HEK293 (cell line): ENCODE results near the gene DNAH5.

Experiments used
- CTCF ChIA-PET: fragments of 350-600 bp; formaldehyde crosslinking; extraction: SDS; loops from one replicate; lab custom pipeline; 2021; ENCODE audit warnings: antibody characterized with exemption; lab: Yijun Ruan, JAX
- POLR2A ChIA-PET: fragments of 300-600 bp; formaldehyde crosslinking; extraction: SDS; loops from one replicate; lab custom pipeline; 2020; ENCODE audit warnings: antibody characterized with exemption, inconsistent platforms; lab: Yijun Ruan, JAX
- H3K27ac ChIP-seq: fragments of 200-500 bp; sonication (Bioruptor generic); 2 replicates; pipeline ENCODE4 v1.5.1; 2014; ENCODE audit warnings: low read depth, low read length, control low read depth, inconsistent platforms; ENCODE audit errors: extremely low read depth
- H3K36me3 ChIP-seq, 2 experiments: fragments of 200-500 bp in 1 of 2; sonication (Bioruptor generic) in 1 of 2; 1 replicate in 1 of 2; 2 replicates in 1 of 2; pipeline ENCODE4 v1.5.1; 2014 to 2017; ENCODE audit warnings: inconsistent platforms in 2 of 2, low read length in 2 of 2; ENCODE audit not compliant: control insufficient read depth in 2 of 2, insufficient read depth in 1 of 2
- H3K4me1 ChIP-seq: fragments of 200-500 bp; sonication (Bioruptor generic); 2 replicates; pipeline ENCODE4 v1.5.1; 2014; ENCODE audit warnings: mild to moderate bottlenecking, low read length, inconsistent platforms; ENCODE audit not compliant: control insufficient read depth, insufficient read depth
- H3K4me3 ChIP-seq: 2 replicates; pipeline ENCODE4 v1.5.1; 2011; ENCODE audit warnings: low read depth, mild to moderate bottlenecking, control low read depth, low read length, moderate library complexity
- H3K9me3 ChIP-seq: fragments of 200-500 bp; sonication (Bioruptor generic); 2 replicates; pipeline ENCODE4 v1.5.1; 2014; ENCODE audit warnings: low read depth, low read length, inconsistent platforms; ENCODE audit not compliant: control insufficient read depth, insufficient read depth
- KLF16 ChIP-seq: fragments of 450-650 bp; formaldehyde crosslinking; IDR thresholded peaks from 2 replicates; pipeline ENCODE4 v1.5.1; 2017; ENCODE audit warnings: missing biosample characterization, missing genetic modification characterization
- PBX3 ChIP-seq: sonication (generic); formaldehyde crosslinking; IDR thresholded peaks from 2 replicates; pipeline ENCODE4 v1.8.1; 2022; ENCODE audit warnings: mild to moderate bottlenecking, moderate library complexity, missing genetic modification reagents
- ZBTB1 ChIP-seq: fragments of 450-650 bp; formaldehyde crosslinking; IDR thresholded peaks from 2 replicates; pipeline ENCODE4 v1.5.1; 2016; ENCODE audit warnings: missing biosample characterization, missing genetic modification characterization
- ZBTB26 ChIP-seq: fragments of 450-650 bp; formaldehyde crosslinking; optimal IDR thresholded peaks from 2 replicates; pipeline ENCODE3; 2016; ENCODE audit warnings: missing biosample characterization, mild to moderate bottlenecking, missing genetic modification characterization
- ZFP41 ChIP-seq: fragments of 450-650 bp; formaldehyde crosslinking; IDR thresholded peaks from 2 replicates; pipeline ENCODE4 v1.5.1; 2016; ENCODE audit warnings: missing biosample characterization, missing genetic modification characterization, borderline replicate concordance
- ZFP69B ChIP-seq: fragments of 450-650 bp; formaldehyde crosslinking; IDR thresholded peaks from 2 replicates; pipeline ENCODE4 v1.5.1; 2016; ENCODE audit warnings: missing biosample characterization, missing genetic modification characterization
- ZNF184 ChIP-seq: fragments of 450-650 bp; IDR thresholded peaks from 2 replicates; pipeline ENCODE4 v1.5.1; 2018; ENCODE audit warnings: missing biosample characterization, mild to moderate bottlenecking, missing genetic modification characterization
- ZNF274 ChIP-seq, 2 experiments: fragments of 200-500 bp in 1 of 2; fragments of 450-650 bp in 1 of 2; sonication (Bioruptor generic) in 1 of 2; formaldehyde crosslinking in 1 of 2; IDR thresholded peaks; 2 replicates each; pipeline versions ENCODE4 v1.5.1 to v1.6.1; 2014 to 2016; ENCODE audit warnings: borderline replicate concordance in 1 of 2, inconsistent platforms in 1 of 2, low read length in 1 of 2, missing biosample characterization in 1 of 2, missing genetic modification characterization in 1 of 2
- ZNF302 ChIP-seq: fragments of 450-650 bp; formaldehyde crosslinking; IDR thresholded peaks from 2 replicates; pipeline ENCODE4 v1.5.1; 2016; ENCODE audit warnings: missing biosample characterization, missing genetic modification characterization, low read depth
- ZNF324 ChIP-seq: fragments of 450-650 bp; formaldehyde crosslinking; IDR thresholded peaks from 2 replicates; pipeline ENCODE4 v1.5.1; 2016; ENCODE audit warnings: missing biosample characterization, missing genetic modification characterization
- ZNF433 ChIP-seq: fragments of 450-650 bp; formaldehyde crosslinking; IDR thresholded peaks from 2 replicates; pipeline ENCODE4 v1.5.1; 2016; ENCODE audit warnings: missing biosample characterization, missing genetic modification characterization, low read depth
- ZNF548 ChIP-seq: fragments of 450-650 bp; formaldehyde crosslinking; IDR thresholded peaks from 2 replicates; pipeline ENCODE4 v1.5.1; 2016; ENCODE audit warnings: missing biosample characterization, missing genetic modification characterization
- ZNF561 ChIP-seq: fragments of 450-650 bp; IDR thresholded peaks from 2 replicates; pipeline ENCODE4 v1.5.1; 2018; ENCODE audit warnings: missing biosample characterization, missing genetic modification characterization, borderline replicate concordance
- ZNF585B ChIP-seq: fragments of 450-650 bp; formaldehyde crosslinking; IDR thresholded peaks from 2 replicates; pipeline ENCODE4 v1.5.1; 2016; ENCODE audit warnings: missing biosample characterization, missing genetic modification characterization
- ZNF596 ChIP-seq: fragments of 450-650 bp; IDR thresholded peaks from 2 replicates; pipeline ENCODE4 v1.5.0; 2018; ENCODE audit warnings: missing biosample characterization, mild to moderate bottlenecking, missing genetic modification characterization, moderate library complexity
- ZNF670 ChIP-seq: fragments of 450-650 bp; formaldehyde crosslinking; IDR thresholded peaks from 2 replicates; pipeline ENCODE4 v1.5.1; 2016; ENCODE audit warnings: missing biosample characterization, missing genetic modification characterization, low read depth
- ZNF747 ChIP-seq: fragments of 450-650 bp; formaldehyde crosslinking; IDR thresholded peaks from 2 replicates; pipeline ENCODE4 v1.5.1; 2016; ENCODE audit warnings: missing biosample characterization, missing genetic modification characterization
- ZNF792 ChIP-seq: fragments of 450-650 bp; formaldehyde crosslinking; IDR thresholded peaks from 2 replicates; pipeline ENCODE4 v1.5.1; 2016; ENCODE audit warnings: missing biosample characterization, missing genetic modification characterization
- ZSCAN16 ChIP-seq: fragments of 450-650 bp; formaldehyde crosslinking; IDR thresholded peaks from 2 replicates; pipeline ENCODE4 v1.5.1; 2016; ENCODE audit warnings: missing biosample characterization, missing genetic modification characterization
- TF ChIP-seq, protein P1 (sequence below): fragments of 450-650 bp; formaldehyde crosslinking; IDR thresholded peaks from 2 replicates; pipeline ENCODE4 v1.5.1; 2016; ENCODE audit warnings: missing biosample characterization, missing genetic modification characterization

The DNAH5 gene

DNA sequence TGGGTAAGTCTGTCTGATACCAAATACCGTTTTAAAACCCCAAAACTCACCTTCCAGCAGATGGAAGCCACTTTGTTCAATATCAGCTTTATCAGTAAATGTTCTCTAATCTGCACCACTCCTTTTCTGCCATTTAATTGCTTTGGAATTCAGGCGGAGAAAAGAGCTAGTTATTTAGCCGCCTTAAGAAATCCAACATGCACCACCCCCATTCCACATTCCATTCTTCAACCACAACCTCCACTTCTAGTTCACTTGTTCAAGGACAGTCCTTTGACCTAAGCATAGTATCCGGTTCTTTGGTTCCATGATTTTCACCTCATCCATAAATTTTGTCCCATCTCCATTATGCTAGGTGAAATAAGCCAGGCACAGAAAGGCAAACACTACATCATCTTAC, 240.1 kb downstream of the DNAH5 start (continued):
- no peak for TF ChIP-seq ZNF274 (IDR thresholded peaks at IDR 0.05; ENCODE audit: low read length)
- no peak for TF ChIP-seq ZNF274 (tag by site-specific recombination; IDR thresholded peaks at IDR 0.05; ENCODE audit: borderline replicate concordance)
- no peak for TF ChIP-seq ZSCAN16 (tag by site-specific recombination)
- TF ChIP-seq ZFP41 (tag by site-specific recombination): no peak
- TF ChIP-seq ZFP69B: no peak
- TF ChIP-seq ZBTB1 (tag by site-specific recombination): no peak
- TF ChIP-seq ZNF561 (tag by site-specific recombination): no peak
- no peak for TF ChIP-seq ZNF747 (tag by site-specific recombination)
- no peak for TF ChIP-seq ZNF184 (tag by site-specific recombination)
- TF ChIP-seq, protein P1, sequence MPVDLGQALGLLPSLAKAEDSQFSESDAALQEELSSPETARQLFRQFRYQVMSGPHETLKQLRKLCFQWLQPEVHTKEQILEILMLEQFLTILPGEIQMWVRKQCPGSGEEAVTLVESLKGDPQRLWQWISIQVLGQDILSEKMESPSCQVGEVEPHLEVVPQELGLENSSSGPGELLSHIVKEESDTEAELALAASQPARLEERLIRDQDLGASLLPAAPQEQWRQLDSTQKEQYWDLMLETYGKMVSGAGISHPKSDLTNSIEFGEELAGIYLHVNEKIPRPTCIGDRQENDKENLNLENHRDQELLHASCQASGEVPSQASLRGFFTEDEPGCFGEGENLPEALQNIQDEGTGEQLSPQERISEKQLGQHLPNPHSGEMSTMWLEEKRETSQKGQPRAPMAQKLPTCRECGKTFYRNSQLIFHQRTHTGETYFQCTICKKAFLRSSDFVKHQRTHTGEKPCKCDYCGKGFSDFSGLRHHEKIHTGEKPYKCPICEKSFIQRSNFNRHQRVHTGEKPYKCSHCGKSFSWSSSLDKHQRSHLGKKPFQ (tag by site-specific recombination): no peak
- no peak for TF ChIP-seq KLF16 (tag by site-specific recombination)
- TF ChIP-seq, all 188 proteins: peak for 0

GRCh38 chr5:13700626-13701025, 243.9 kb downstream of the DNAH5 start:
- H3K9me3 ChIP-seq: no peaks in the 10 kb centered on the region
- H3K4me1 ChIP-seq: no peaks in the 10 kb centered on the region
- no peak overlapping the region for H3K4me3 ChIP-seq
- no peaks in the 10 kb centered on the region for H3K36me3 ChIP-seq
- CTCF ChIA-PET: no interaction called here
- POLR2A ChIA-PET: no interaction called here
- no peak overlapping the region for H3K27ac ChIP-seq
- no peak for TF ChIP-seq PBX3 (CRISPR knock-in tag)

- Histone ChIP-seq H3K9me3 (no peaks in the 10 kb centered on the region), H3K27ac (no peak overlapping the region), H3K4me3 (no peak overlapping the region), H3K4me1 (no peaks in the 10 kb centered on the region), H3K36me3 (no peaks in the 10 kb centered on the region)
- TF ChIP-seq ZNF548 (tag by site-specific recombination) (no peak), ZNF792 (tag by site-specific recombination) (no peak), ZNF670 (tag by site-specific recombination) (no peak), ZNF585B (tag by site-specific recombination) (no peak), ZNF433 (tag by site-specific recombination) (no peak), ZBTB26 (tag by site-specific recombination) (no peak), ZNF596 (no peak), ZNF302 (tag by site-specific recombination) (no peak), ZNF324 (tag by site-specific recombination) (no peak)
- TF ChIP-seq, protein P1 (tag by site-specific recombination): no peak
- POLR2A ChIA-PET: no interaction called here
- CTCF ChIA-PET: no interaction called here
Measured at GRCh38 chr5:13698885-13699284, 245.6 kb downstream of the DNAH5 start.
